ENCODE measurements around the gene SPAG16. TPM values are rescaled to one million over a fixed set of nuclear protein-coding genes. Genes with fewer than 3 reads are reported as not detected.

SPAG16 gene
- total RNA-seq, 1 experiment from 2014 or later: 30.0 TPM

GRCh38 chr2:214320211-214320610 lies 1035.9 kb downstream of the SPAG16 start:
- Histone ChIP-seq H3K4me1 (replicated peaks; ENCODE audit: insufficient read depth) (no peaks in the 10 kb centered on the region), H3K9me3 (ENCODE audit: insufficient read depth, low read depth) (no peaks in the 10 kb centered on the region), H3K4me3 (no peak overlapping the region), H3F3A (ENCODE audit: insufficient read depth, low read depth) (no peaks in the 10 kb centered on the region), H3K36me3 (ENCODE audit: low read depth) (no peaks in the 10 kb centered on the region), H3K79me2 (ENCODE audit: low read depth) (no peaks in the 10 kb centered on the region), H3K9me2 (ENCODE audit: insufficient read depth) (no peaks in the 10 kb centered on the region), H3K4me2 (no peak overlapping the region), H3K27ac (no peak overlapping the region), H2AFZ (no peak overlapping the region), H3K27me3 (ENCODE audit: insufficient read depth, low read depth) (no peaks in the 10 kb centered on the region), H4K20me1 (ENCODE audit: insufficient read depth) (no peaks in the 10 kb centered on the region)
- BruUV-seq (replicated peaks): no TSS peak
- no peak for DNase-seq
- TF ChIP-seq CTCF (conservative IDR thresholded peaks at IDR 0.05) (no peak), EZH2 (IDR thresholded peaks at IDR 0.05; ENCODE audit: low read depth) (no peak)
- intact Hi-C loops (cut with micrococcal nuclease; ENCODE audit: unreplicated experiment): no loop called here
- POLR2A ChIA-PET (ENCODE audit: unreplicated experiment): no interaction called here
- CTCF ChIA-PET: no interaction called here

DNA sequence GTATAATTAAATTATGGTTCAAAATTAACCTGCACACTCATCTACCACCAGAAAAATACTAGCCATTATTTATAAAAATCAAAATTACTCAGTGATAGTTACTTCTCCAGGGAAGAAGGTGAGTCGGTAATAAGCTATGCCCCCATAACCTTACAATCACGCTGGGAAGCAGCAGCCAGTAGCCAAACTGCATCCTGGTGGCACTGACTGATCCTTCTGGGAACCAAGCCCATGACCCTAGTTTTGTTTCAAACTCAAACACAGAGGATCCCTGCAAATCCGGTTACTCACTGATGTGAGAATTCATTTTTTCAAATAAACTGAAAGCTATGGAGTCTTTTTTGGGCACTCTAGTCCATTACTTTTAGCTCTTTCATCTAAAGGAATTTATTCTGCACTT lies 1038.4 kb downstream of the SPAG16 start:
- TF ChIP-seq CTCF (conservative IDR thresholded peaks at IDR 0.05) (no peak), EZH2 (IDR thresholded peaks at IDR 0.05; ENCODE audit: low read depth) (no peak)
- ChIA-PET POLR2A (ENCODE audit: unreplicated experiment) (no interaction called here), CTCF (no interaction called here)
- no peak overlapping the region for H3K4me2 ChIP-seq
- H3K4me3 ChIP-seq: no peak overlapping the region
- H3K36me3 ChIP-seq (ENCODE audit: low read depth): no peaks in the 10 kb centered on the region
- H3K27ac ChIP-seq: no peak overlapping the region
- no peaks in the 10 kb centered on the region for H3K79me2 ChIP-seq (ENCODE audit: low read depth)
- no peaks in the 10 kb centered on the region for H3K4me1 ChIP-seq (replicated peaks; ENCODE audit: insufficient read depth)
- BruUV-seq (replicated peaks): no TSS peak
- H2AFZ ChIP-seq: no peak overlapping the region
- intact Hi-C loops (cut with micrococcal nuclease; ENCODE audit: unreplicated experiment): no loop called here
- H3K9me3 ChIP-seq (ENCODE audit: insufficient read depth, low read depth): no peaks in the 10 kb centered on the region
- DNase-seq: no peak
- H3K9me2 ChIP-seq (ENCODE audit: insufficient read depth): no peaks in the 10 kb centered on the region
- no peaks in the 10 kb centered on the region for H3K27me3 ChIP-seq (ENCODE audit: insufficient read depth, low read depth)
- no peaks in the 10 kb centered on the region for H3F3A ChIP-seq (ENCODE audit: insufficient read depth, low read depth)
- H4K20me1 ChIP-seq (ENCODE audit: insufficient read depth): no peaks in the 10 kb centered on the region

GRCh38 chr2:214325404-214325803 lies 1041.1 kb downstream of the SPAG16 start:
- CTCF ChIA-PET: no interaction called here
- intact Hi-C loops (cut with micrococcal nuclease; ENCODE audit: unreplicated experiment): no loop called here
- no peaks in the 10 kb centered on the region for H3K79me2 ChIP-seq (ENCODE audit: low read depth)
- POLR2A ChIA-PET (ENCODE audit: unreplicated experiment): no interaction called here
- TF ChIP-seq EZH2 (IDR thresholded peaks at IDR 0.05; ENCODE audit: low read depth): no peak
- no peak for TF ChIP-seq CTCF (conservative IDR thresholded peaks at IDR 0.05)
- no peak overlapping the region for H3K4me3 ChIP-seq
- no peaks in the 10 kb centered on the region for H4K20me1 ChIP-seq (ENCODE audit: insufficient read depth)
- no peaks in the 10 kb centered on the region for H3K9me2 ChIP-seq (ENCODE audit: insufficient read depth)
- no peak overlapping the region for H3K4me2 ChIP-seq
- H3K9me3 ChIP-seq (ENCODE audit: insufficient read depth, low read depth): no peaks in the 10 kb centered on the region
- no TSS peak for BruUV-seq (replicated peaks)
- DNase-seq: no peak
- no peaks in the 10 kb centered on the region for H3K4me1 ChIP-seq (replicated peaks; ENCODE audit: insufficient read depth)
- H3K27ac ChIP-seq: no peak overlapping the region
- no peaks in the 10 kb centered on the region for H3K36me3 ChIP-seq (ENCODE audit: low read depth)
- no peaks in the 10 kb centered on the region for H3K27me3 ChIP-seq (ENCODE audit: insufficient read depth, low read depth)
- no peak overlapping the region for H2AFZ ChIP-seq
- no peaks in the 10 kb centered on the region for H3F3A ChIP-seq (ENCODE audit: insufficient read depth, low read depth)

Data from PC-9 (cell line).